Hepatic stellate cell (primary cell): ENCODE data around the gene IFT43.
A peak's percentile ranks its signal among the peaks of the same experiment; 100 is the strongest.

Experiments used
- DNase-seq: peaks from one replicate; pipeline ENCODE4 v3.0.0; 2011; ENCODE audit warnings: low spot score

IFT43 gene

GRCh38 chr14:75985618-75986438 lies at the start of gene IFT43:
IFT43 (plus strand) TSS chr14:75985763; CDS start chr14:75985787, 24 bp downstream.
- peak; percentile 84 for DNase-seq

- DNase-seq, result no peak
These were observed 46.4 kb upstream of the IFT43 start for GRCh38 chr14:75939200-75939599.

- DNase-seq, result peak; percentile 29
These were observed 44.5 kb upstream of the IFT43 start for GRCh38 chr14:75941030-75941429.

- no peak for DNase-seq
These were observed 40.8 kb upstream of the IFT43 start for GRCh38 chr14:75944607-75945241.

- DNase-seq, result no peak
These were observed 38.8 kb upstream of the IFT43 start for GRCh38 chr14:75946785-75947184.

GRCh38 chr14:75952489-75952888 lies 33.1 kb upstream of the IFT43 start:
- no peak for DNase-seq

GRCh38 chr14:75959031-75959430 lies 26.5 kb upstream of the IFT43 start:
- DNase-seq, result no peak

- DNase-seq, result no peak
These were observed 25.3 kb upstream of the IFT43 start for GRCh38 chr14:75960231-75960630.

GRCh38 chr14:75961662-75962061 lies 23.9 kb upstream of the IFT43 start:
- no peak for DNase-seq

GRCh38 chr14:75967866-75968265 lies 17.7 kb upstream of the IFT43 start:
- DNase-seq, result no peak

GRCh38 chr14:75968456-75968855 lies 17.1 kb upstream of the IFT43 start:
- peak; percentile 53 for DNase-seq

- no peak for DNase-seq
These were observed 16.4 kb upstream of the IFT43 start for GRCh38 chr14:75969126-75969525.

GRCh38 chr14:75969891-75970290 lies 15.7 kb upstream of the IFT43 start:
- no peak for DNase-seq

- no peak for DNase-seq
These were observed 14.6 kb upstream of the IFT43 start for GRCh38 chr14:75970989-75971388.

- no peak for DNase-seq
These were observed 14.1 kb upstream of the IFT43 start for GRCh38 chr14:75971509-75971908.

- no peak for DNase-seq
These were observed 12.7 kb upstream of the IFT43 start for GRCh38 chr14:75972801-75973421.

- DNase-seq, result no peak
These were observed 8.6 kb upstream of the IFT43 start for GRCh38 chr14:75976826-75977581.

- DNase-seq, result no peak
These were observed 8.0 kb upstream of the IFT43 start for GRCh38 chr14:75977582-75977943.

GRCh38 chr14:75978249-75978731 lies 7.3 kb upstream of the IFT43 start:
- DNase-seq, result no peak

GRCh38 chr14:75979071-75979571 lies 6.4 kb upstream of the IFT43 start:
- DNase-seq, result peak; percentile 70

GRCh38 chr14:75979648-75980565 lies 5.7 kb upstream of the IFT43 start:
- DNase-seq, result no peak
